Measurements from ENCODE around the gene TCEA2. TPM values are rescaled to one million over a fixed set of nuclear protein-coding genes. Genes with fewer than 3 reads are reported as not detected.
A peak's percentile ranks its signal among the peaks of the same experiment; 100 is the strongest.

The TCEA2 gene
- total and polyA plus RNA-seq, 2 of the 13 experiments (the other 11 are each of a cell fraction or from before 2014, with no cell fraction given) = 28.1 to 33.7 TPM

- no peak for TF ChIP-seq SNAPC4 (CRISPR knock-in tag; IDR thresholded peaks at IDR 0.05)
- no peak for TF ChIP-seq XBP1 (CRISPR knock-in tag; IDR thresholded peaks at IDR 0.05)
- TF ChIP-seq NFAT5 (CRISPR knock-in tag; IDR thresholded peaks at IDR 0.05) = no peak
- no peak for TF ChIP-seq MLX (CRISPR knock-in tag; IDR thresholded peaks at IDR 0.05)
- TF ChIP-seq SP140L (CRISPR knock-in tag; IDR thresholded peaks at IDR 0.05; ENCODE audit: borderline replicate concordance) = no peak
- peak; percentile 3; the same call in 1 of the 2 replicates for TF ChIP-seq ZNF687 (CRISPR knock-in tag; IDR thresholded peaks at IDR 0.05)
- TF ChIP-seq KDM3A (CRISPR knock-in tag; IDR thresholded peaks at IDR 0.05; ENCODE audit: low read depth) = no peak
- no peak for TF ChIP-seq ZNF430 (CRISPR knock-in tag; IDR thresholded peaks at IDR 0.05)
- TF ChIP-seq NFYC (CRISPR knock-in tag; IDR thresholded peaks at IDR 0.05) = no peak
- no peak for TF ChIP-seq ZSCAN25 (CRISPR knock-in tag; IDR thresholded peaks at IDR 0.05)
- TF ChIP-seq ZNF143 (CRISPR knock-in tag; IDR thresholded peaks at IDR 0.05) = no peak
- no peak for TF ChIP-seq BORCS8-MEF2B (CRISPR knock-in tag; IDR thresholded peaks at IDR 0.05)
- TF ChIP-seq ADNP (CRISPR knock-in tag; IDR thresholded peaks at IDR 0.05) = no peak
- TF ChIP-seq ZNF326 (CRISPR knock-in tag; IDR thresholded peaks at IDR 0.05; ENCODE audit: borderline replicate concordance) = no peak
- TF ChIP-seq ZFY (CRISPR knock-in tag; IDR thresholded peaks at IDR 0.05) = peak; percentile 9; the same call in 1 of the 2 replicates
Measured at GRCh38 chr20:64038565-64039292, 24.3 kb upstream of the TCEA2 start (continued).
